B cell (primary cell): Measurements from ENCODE around the gene JADE2. TPM values are rescaled to one million over a fixed set of nuclear protein-coding genes. Genes with fewer than 3 reads are reported as not detected.

Experiments
- ATAC-seq: fragments of 200-7000 bp; cut with Tn5 transposase; one replicate; pipeline ENCODE4 v1.10.0; 2021; ENCODE audit warnings: low read depth, mild to moderate bottlenecking, moderate number of reproducible peaks, moderate library complexity
- CTCF ChIA-PET: fragments of 350-600 bp; sonication (Branson Sonifier 250); formaldehyde crosslinking; loops from one replicate; lab custom pipeline; 2021; ENCODE audit warnings: antibody characterized with exemption, inconsistent platforms; lab: Charles Lee
- POLR2A ChIA-PET: fragments of 350-600 bp; sonication (Branson Sonifier 250); formaldehyde crosslinking; loops from one replicate; lab custom pipeline; 2021; ENCODE audit warnings: antibody characterized with exemption; lab: Charles Lee
- DNase-seq: peaks from one replicate; pipeline ENCODE4 v3.0.0; 2013
- H2AFZ ChIP-seq: 2 replicates; pipeline ENCODE4 v1.6.1; 2012; ENCODE audit warnings: mild to moderate bottlenecking, low read depth, low read length; ENCODE audit not compliant: insufficient read depth, poor library complexity, severe bottlenecking
- H3K27ac ChIP-seq, 2 donors: 1 replicate in 1 of 2; 2 replicates in 1 of 2; pipeline ENCODE4 v1.5.1; 2012 to 2013; ENCODE audit warnings: low read length in 2 of 2, mild to moderate bottlenecking in 2 of 2, moderate library complexity in 1 of 2
- H3K27me3 ChIP-seq, 4 experiments: fragments of 200-600 bp in 1 of 4; sonication (generic) in 1 of 4; replicated peaks in 1 of 4; 1 replicate in 2 of 4; 2 replicates in 2 of 4; pipeline versions ENCODE4 v1.6.1 to v1.7.0; 2013 to 2016; ENCODE audit warnings: low read length in 3 of 4, mild to moderate bottlenecking in 2 of 4, mixed read lengths in 1 of 4, moderate library complexity in 1 of 4; ENCODE audit not compliant: insufficient read depth in 4 of 4, control insufficient read depth in 3 of 4; ENCODE audit errors: control extremely low read depth in 1 of 4
- H3K36me3 ChIP-seq, 2 experiments: replicated peaks in 1 of 2; 1 replicate in 1 of 2; 2 replicates in 1 of 2; pipeline versions ENCODE4 v1.6.1 to v1.7.1; 2013; ENCODE audit warnings: low read length in 1 of 2; ENCODE audit not compliant: insufficient read depth in 2 of 2, control insufficient read depth in 1 of 2; ENCODE audit errors: control extremely low read depth in 1 of 2, extremely low read depth in 1 of 2
- H3K4me1 ChIP-seq, 2 donors: fragments of 200-600 bp in 1 of 2; sonication (generic) in 1 of 2; 1 replicate in 1 of 2; 2 replicates in 1 of 2; pipeline versions ENCODE4 v1.5.1 to v1.6.1; 2013 to 2017; ENCODE audit warnings: low read length in 2 of 2; ENCODE audit not compliant: control insufficient read depth in 2 of 2, insufficient read depth in 2 of 2
- H3K4me2 ChIP-seq: replicated peaks from 2 replicates; pipeline ENCODE3; 2012; ENCODE audit warnings: mild to moderate bottlenecking, low read depth, low read length; ENCODE audit not compliant: poor library complexity, severe bottlenecking
- H3K4me3 ChIP-seq, 5 experiments: fragments of 200-600 bp in 1 of 5; sonication (generic) in 1 of 5; 1 replicate in 3 of 5; 2 replicates in 2 of 5; pipeline versions ENCODE4 v1.5.1 to v1.7.0; 2011 to 2016; ENCODE audit warnings: low read length in 4 of 5, mild to moderate bottlenecking in 4 of 5, low read depth in 2 of 5, control low read depth in 1 of 5, moderate library complexity in 1 of 5; ENCODE audit not compliant: insufficient read depth in 1 of 5; ENCODE audit errors: control extremely low read depth in 1 of 5, extremely low read depth in 1 of 5
- H3K79me2 ChIP-seq: fragments of 200-600 bp; sonication (generic); one replicate; pipeline ENCODE4 v1.6.0; 2016; ENCODE audit warnings: low read length; ENCODE audit not compliant: control insufficient read depth, insufficient read depth
- H3K9ac ChIP-seq: fragments of 200-600 bp; sonication (generic); 2 replicates; pipeline ENCODE4 v1.6.1; 2017; ENCODE audit warnings: mild to moderate bottlenecking, low read length, moderate library complexity
- H3K9me3 ChIP-seq, 3 donors: one replicate each; pipeline versions ENCODE4 v1.6.1 to v1.7.1; 2013; ENCODE audit warnings: low read length in 2 of 3; ENCODE audit not compliant: control insufficient read depth in 2 of 3, insufficient read depth in 1 of 3; ENCODE audit errors: control extremely low read depth in 1 of 3
- H4K20me1 ChIP-seq: 2 replicates; pipeline ENCODE4 v1.6.0; 2012; ENCODE audit warnings: mild to moderate bottlenecking, low read length; ENCODE audit not compliant: insufficient read depth, control insufficient read depth, poor library complexity, severe bottlenecking
- H3K27ac Mint-ChIP-seq: one replicate; pipeline ENCODE4 v1.8.0; 2021; ENCODE audit warnings: mixed read lengths
- H3K27me3 Mint-ChIP-seq: one replicate; pipeline ENCODE4 v1.8.0; 2021; ENCODE audit warnings: mixed read lengths
- H3K4me1 Mint-ChIP-seq: one replicate; pipeline ENCODE4 v1.8.0; 2021; ENCODE audit warnings: mixed read lengths
- H3K4me3 Mint-ChIP-seq: one replicate; pipeline ENCODE4 v1.8.0; 2021; ENCODE audit warnings: mixed read lengths
- H3K9me3 Mint-ChIP-seq: one replicate; pipeline ENCODE4 v1.8.0; 2022; ENCODE audit warnings: mixed read lengths; ENCODE audit not compliant: insufficient read depth
- CTCF ChIP-seq: fragments of 200-600 bp; IDR thresholded peaks from one replicate; pipeline ENCODE4 v1.8.0; 2022; ENCODE audit warnings: antibody characterized with exemption, mild to moderate bottlenecking
- EZH2 ChIP-seq: IDR thresholded peaks from 2 replicates; pipeline ENCODE4 v1.6.1; 2012; ENCODE audit warnings: borderline replicate concordance, low read depth, mild to moderate bottlenecking, moderate library complexity, low read length; ENCODE audit not compliant: insufficient read depth, poor library complexity, severe bottlenecking
- WGBS: methylation state at CpG from one replicate; pipeline ENCODE4 v1.1.5; 2013; ENCODE audit warnings: missing lambda C conversion rate; ENCODE audit not compliant: insufficient coverage; 5-methylcytosine and 5-hydroxymethylcytosine counted together
- intact Hi-C: fragments of 100-400 bp; cut with micrococcal nuclease; formaldehyde crosslinking; loops from one replicate; pipeline ENCODE4 v1.10.0; 2022
- polyA plus RNA-seq: library from polyadenylated mRNA; depleted of rRNA; stranded (reverse); fragments of >200 nt; gene quantifications from 2 replicates; pipeline ENCODE4 v1.2.3, GENCODE V29; 2012
- total RNA-seq, 2 donors: library from RNA; stranded (reverse); fragments of 120-200 nt in 1 of 2; gene quantifications; 1 replicate in 1 of 2; 2 replicates in 1 of 2; pipeline versions ENCODE4 v1.2.3 to v1.2.4, GENCODE V29; 2013 to 2022

JADE2 gene
- total and polyA plus RNA-seq, 2 donors (not counting 1 experiment from before 2014, with no cell fraction given): 80.5 to 247 TPM

- ATAC-seq: no peak
- no peaks in the 10 kb centered on the region for H3K79me2 ChIP-seq
- no peak overlapping the region for H2AFZ ChIP-seq
- no peak overlapping the region for H3K9ac ChIP-seq
- H4K20me1 ChIP-seq: no peaks in the 10 kb centered on the region
- H3K4me3 ChIP-seq: no peak overlapping the region
- Mint-ChIP-seq H3K27ac (no peak overlapping the region), H3K9me3 (no peaks in the 10 kb centered on the region), H3K27me3 (no peaks in the 10 kb centered on the region), H3K4me1 (no peaks in the 10 kb centered on the region), H3K4me3 (no peak overlapping the region)
- H3K4me2 ChIP-seq: no peak overlapping the region
- POLR2A ChIA-PET: interaction anchor here (1.5 kb wide), 1 partner anchor 16 kb away, joined by 4 read pairs; no protein-coding TSS in a partner anchor
- H3K27ac ChIP-seq: no peak overlapping the region
- CTCF ChIA-PET: interaction anchor here (0.6 kb wide), 1 partner anchor 392 kb away, joined by 4 read pairs; no protein-coding TSS in a partner anchor
- H3K9me3 ChIP-seq: no peaks in the 10 kb centered on the region
- intact Hi-C loops: no loop called here
- DNase-seq: no peak
- no peaks in the 10 kb centered on the region for H3K4me1 ChIP-seq
- H3K27me3 ChIP-seq: no peaks in the 10 kb centered on the region
- no peak for TF ChIP-seq EZH2
- no peak for TF ChIP-seq CTCF
- WGBS: 91% methylated on average over 5 of the region's 7 CpGs
- no peaks in the 10 kb centered on the region for H3K36me3 ChIP-seq
Measured at GRCh38 chr5:134511796-134512660, 13.4 kb upstream of the JADE2 start.

- Histone ChIP-seq H3K4me1 (no peaks in the 10 kb centered on the region), H3K36me3 (no peaks in the 10 kb centered on the region), H3K9ac (no peak overlapping the region), H2AFZ (no peak overlapping the region), H3K9me3 (no peaks in the 10 kb centered on the region), H3K27me3 (no peaks in the 10 kb centered on the region), H3K4me3 (no peak overlapping the region), H3K79me2 (no peaks in the 10 kb centered on the region), H3K4me2 (no peak overlapping the region), H4K20me1 (no peaks in the 10 kb centered on the region), H3K27ac (no peak overlapping the region)
- Mint-ChIP-seq H3K27me3 (no peaks in the 10 kb centered on the region), H3K9me3 (no peaks in the 10 kb centered on the region), H3K4me3 (no peak overlapping the region), H3K4me1 (no peaks in the 10 kb centered on the region), H3K27ac (no peak overlapping the region)
- CTCF ChIA-PET: no interaction called here
- TF ChIP-seq CTCF: no peak
- no peak for TF ChIP-seq EZH2
- POLR2A ChIA-PET: interaction anchor here (1.5 kb wide), 1 partner anchor 16 kb away, joined by 4 read pairs; no protein-coding TSS in a partner anchor
- intact Hi-C loops: no loop called here
- 80% methylated on average over 3 of the region's 5 CpGs for WGBS
- DNase-seq (no peak), ATAC-seq (no peak)
Measured at GRCh38 chr5:134512661-134512999, 12.8 kb upstream of the JADE2 start.
